GM06990 (cell line): ENCODE measurements around the gene PPP1R12A.

Source experiments
- DNase-seq: peaks from one replicate; pipeline ENCODE4 v3.0.0-alpha.2; 2011; ENCODE audit not compliant: insufficient read length; ENCODE audit errors: extremely low read depth
- H3K27me3 ChIP-seq: replicated peaks from 2 replicates; pipeline ENCODE4 v1.6.0; 2011; ENCODE audit warnings: low read length; ENCODE audit not compliant: control insufficient read depth, insufficient read depth
- H3K36me3 ChIP-seq: 2 replicates; pipeline ENCODE4 v1.5.1; 2011; ENCODE audit warnings: low read length; ENCODE audit not compliant: control insufficient read depth, insufficient read depth
- H3K4me3 ChIP-seq: replicated peaks from 2 replicates; pipeline ENCODE4 v1.5.1; 2011; ENCODE audit warnings: low read depth, mild to moderate bottlenecking, control low read depth, low read length
- TF ChIP-seq, protein P1 (sequence below): IDR thresholded peaks from 2 replicates; pipeline ENCODE4 v1.5.1; 2011; ENCODE audit warnings: low read length, control low read depth, mild to moderate bottlenecking, inconsistent platforms; ENCODE audit not compliant: insufficient read depth, poor library complexity, severe bottlenecking

Gene PPP1R12A

DNA sequence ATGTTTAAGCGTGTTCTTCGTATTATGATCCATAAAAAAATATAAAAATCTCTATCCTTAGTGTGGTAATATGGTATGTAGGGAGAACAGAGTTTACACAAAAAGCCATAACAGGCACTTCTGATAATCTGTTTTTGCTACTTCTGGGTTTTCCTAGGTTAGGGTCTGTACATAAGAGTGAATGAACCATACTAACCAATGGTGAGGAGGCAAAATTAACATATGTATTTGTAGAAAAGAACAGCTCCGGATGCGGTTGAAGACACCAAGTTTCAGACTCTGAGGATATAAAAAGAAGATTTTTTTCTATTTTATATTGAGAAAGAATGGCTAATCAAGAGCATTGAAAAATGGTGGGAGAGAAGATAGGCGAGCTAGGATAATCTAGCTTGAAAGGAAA is 40.2 kb upstream of the PPP1R12A start:
- DNase-seq, result no peak
- TF ChIP-seq, protein P1, sequence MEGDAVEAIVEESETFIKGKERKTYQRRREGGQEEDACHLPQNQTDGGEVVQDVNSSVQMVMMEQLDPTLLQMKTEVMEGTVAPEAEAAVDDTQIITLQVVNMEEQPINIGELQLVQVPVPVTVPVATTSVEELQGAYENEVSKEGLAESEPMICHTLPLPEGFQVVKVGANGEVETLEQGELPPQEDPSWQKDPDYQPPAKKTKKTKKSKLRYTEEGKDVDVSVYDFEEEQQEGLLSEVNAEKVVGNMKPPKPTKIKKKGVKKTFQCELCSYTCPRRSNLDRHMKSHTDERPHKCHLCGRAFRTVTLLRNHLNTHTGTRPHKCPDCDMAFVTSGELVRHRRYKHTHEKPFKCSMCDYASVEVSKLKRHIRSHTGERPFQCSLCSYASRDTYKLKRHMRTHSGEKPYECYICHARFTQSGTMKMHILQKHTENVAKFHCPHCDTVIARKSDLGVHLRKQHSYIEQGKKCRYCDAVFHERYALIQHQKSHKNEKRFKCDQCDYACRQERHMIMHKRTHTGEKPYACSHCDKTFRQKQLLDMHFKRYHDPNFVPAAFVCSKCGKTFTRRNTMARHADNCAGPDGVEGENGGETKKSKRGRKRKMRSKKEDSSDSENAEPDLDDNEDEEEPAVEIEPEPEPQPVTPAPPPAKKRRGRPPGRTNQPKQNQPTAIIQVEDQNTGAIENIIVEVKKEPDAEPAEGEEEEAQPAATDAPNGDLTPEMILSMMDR, result no peak
- Histone ChIP-seq H3K36me3 (no peaks in the 10 kb centered on the region), H3K27me3 (no peaks in the 10 kb centered on the region), H3K4me3 (no peak overlapping the region)

DNA sequence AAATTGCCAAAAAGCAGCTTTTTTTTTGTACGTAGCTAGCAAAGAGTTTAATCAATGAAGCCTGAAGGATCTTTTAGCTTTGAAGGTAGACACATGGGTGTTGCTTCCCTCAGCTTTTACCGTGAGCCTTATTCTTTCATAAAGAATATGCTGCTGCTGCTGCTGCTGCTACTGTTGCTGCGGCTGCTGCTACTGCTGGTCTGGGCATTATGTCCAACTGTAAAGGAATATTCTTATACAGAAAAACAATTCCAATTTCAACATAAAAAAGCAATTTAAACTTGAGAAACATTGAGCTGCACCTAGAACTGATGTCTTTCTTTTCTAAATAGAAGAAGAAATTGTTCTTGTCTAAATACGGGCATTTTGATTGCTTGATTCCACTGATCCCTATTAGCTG is 38.9 kb upstream of the PPP1R12A start:
- DNase-seq, result no peak
- H3K27me3 ChIP-seq, result no peaks in the 10 kb centered on the region
- H3K36me3 ChIP-seq, result no peaks in the 10 kb centered on the region
- TF ChIP-seq, protein P1, result no peak
- no peak overlapping the region for H3K4me3 ChIP-seq

DNA sequence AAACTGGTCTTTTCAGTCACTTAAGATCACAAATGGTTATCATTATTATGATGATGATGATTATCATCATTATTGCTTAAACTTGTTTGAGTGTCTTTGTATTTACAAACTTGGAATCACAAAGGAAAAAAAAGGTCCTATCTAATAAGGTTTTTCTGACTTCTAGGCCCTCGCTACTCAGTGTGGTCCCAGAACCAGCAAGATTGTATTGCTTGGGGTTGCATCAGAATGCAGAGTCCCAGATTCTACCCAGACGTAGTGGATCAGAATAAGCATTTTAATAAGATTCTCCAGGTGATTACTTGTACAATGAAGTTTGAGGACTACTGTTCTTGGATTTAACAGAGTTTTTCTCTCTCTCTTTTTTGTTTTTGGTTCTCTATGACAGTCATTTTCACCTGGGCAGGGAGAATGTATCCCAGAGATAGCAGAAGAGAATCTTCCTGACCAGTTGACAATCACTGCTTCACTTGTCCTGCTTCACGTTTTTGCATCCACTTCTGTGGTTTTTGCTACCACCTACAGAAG is 29.3 kb upstream of the PPP1R12A start:
- Histone ChIP-seq H3K36me3 (no peaks in the 10 kb centered on the region), H3K4me3 (no peak overlapping the region), H3K27me3 (no peaks in the 10 kb centered on the region)
- TF ChIP-seq, protein P1, result no peak
- no peak for DNase-seq

DNA sequence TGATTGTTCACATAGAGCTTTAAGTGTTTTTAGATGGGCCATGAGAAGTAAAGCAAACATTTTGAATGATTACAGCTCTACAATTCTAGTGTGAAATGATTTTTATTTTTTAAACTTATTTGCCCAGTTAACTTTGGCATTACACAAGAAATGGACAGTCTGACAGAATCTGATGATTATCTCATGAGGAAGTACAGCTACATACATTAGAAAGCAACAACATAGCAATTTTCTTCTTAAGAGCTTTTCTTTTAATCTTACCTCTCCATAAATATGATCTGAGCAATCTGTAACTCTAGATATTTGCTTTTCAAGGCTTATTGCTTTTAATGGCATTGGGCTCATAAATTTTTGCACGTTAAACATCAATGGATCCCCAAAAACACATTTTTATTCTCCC is 26.5 kb upstream of the PPP1R12A start:
- Histone ChIP-seq H3K36me3 (no peaks in the 10 kb centered on the region), H3K4me3 (no peak overlapping the region), H3K27me3 (no peaks in the 10 kb centered on the region)
- TF ChIP-seq, protein P1, result no peak
- DNase-seq, result no peak

DNA sequence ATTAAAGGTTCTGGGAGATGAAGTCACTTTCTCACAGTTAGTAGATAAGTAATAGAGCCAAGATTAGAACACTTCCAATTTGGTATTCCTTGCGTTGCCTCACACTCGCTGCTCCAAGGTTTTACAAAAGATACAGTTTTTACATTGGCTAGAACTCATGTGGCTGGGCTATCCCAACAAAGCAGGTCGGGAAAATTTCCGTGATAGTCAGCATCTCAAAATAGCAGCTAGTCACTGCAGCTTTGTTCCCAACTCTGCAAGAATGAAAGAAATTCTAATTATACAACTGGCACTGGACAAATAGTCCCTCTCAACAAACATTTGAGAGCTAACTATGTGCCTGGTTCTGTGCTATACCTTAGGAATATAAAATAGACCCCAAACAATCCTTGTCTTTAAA is 24.6 kb upstream of the PPP1R12A start:
- H3K36me3 ChIP-seq, result no peaks in the 10 kb centered on the region
- no peaks in the 10 kb centered on the region for H3K27me3 ChIP-seq
- DNase-seq, result no peak
- TF ChIP-seq, protein P1, result no peak
- no peak overlapping the region for H3K4me3 ChIP-seq

DNA sequence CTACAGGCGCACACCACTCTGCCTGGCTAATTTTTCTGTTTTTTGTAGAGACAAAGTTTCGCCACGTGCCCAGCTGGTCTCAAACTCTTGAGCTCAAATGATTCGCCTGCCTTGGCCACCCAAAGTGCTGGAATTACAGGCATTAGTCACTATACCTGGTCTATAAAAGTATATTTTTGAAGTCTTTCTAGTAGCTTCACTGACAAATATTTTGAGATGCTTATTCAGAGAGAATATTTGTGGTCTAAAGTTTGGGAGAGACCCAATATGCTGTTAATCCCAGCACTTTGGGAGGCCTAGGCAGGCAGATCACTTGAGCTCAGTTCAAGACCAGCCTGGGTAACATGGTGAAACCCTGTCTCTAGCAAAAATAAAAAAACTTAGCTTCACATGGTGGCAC is 22.0 kb upstream of the PPP1R12A start:
- DNase-seq, result no peak
- no peak overlapping the region for H3K4me3 ChIP-seq
- H3K27me3 ChIP-seq, result no peaks in the 10 kb centered on the region
- H3K36me3 ChIP-seq, result no peaks in the 10 kb centered on the region
- TF ChIP-seq, protein P1, result no peak
